ENCODE measurements around the gene PPP6R3. TPM values are rescaled to one million over a fixed set of nuclear protein-coding genes. Genes with fewer than 3 reads are reported as not detected.

The PPP6R3 gene
- total and polyA plus RNA-seq, 2 of the 13 experiments (the other 11 are each of a cell fraction or from before 2014, with no cell fraction given): 41.2 to 83.4 TPM

GRCh38 chr11:68497761-68498160, 37.2 kb downstream of the PPP6R3 start (continued):
- TF ChIP-seq ZBTB40 (IDR thresholded peaks at IDR 0.05) (no peak), ZBTB40 (CRISPR knock-in tag; IDR thresholded peaks at IDR 0.05) (no peak), ZNF317 (CRISPR knock-in tag; IDR thresholded peaks at IDR 0.05) (no peak), ZNF691 (CRISPR knock-in tag; IDR thresholded peaks at IDR 0.05; ENCODE audit: borderline replicate concordance, low read depth) (no peak), MIXL1 (CRISPR knock-in tag; IDR thresholded peaks at IDR 0.05) (no peak), SETDB1 (CRISPR knock-in tag; IDR thresholded peaks at IDR 0.05; ENCODE audit: borderline replicate concordance) (no peak), MEIS2 (CRISPR knock-in tag; IDR thresholded peaks at IDR 0.05) (no peak), CBX5 (CRISPR knock-in tag; IDR thresholded peaks at IDR 0.05; ENCODE audit: borderline replicate concordance) (no peak), ZNF335 (CRISPR knock-in tag; IDR thresholded peaks at IDR 0.05) (no peak), ZNF614 (CRISPR knock-in tag; IDR thresholded peaks at IDR 0.05; ENCODE audit: borderline replicate concordance) (no peak), TBP (CRISPR knock-in tag; IDR thresholded peaks at IDR 0.05) (no peak), KAT2B (IDR thresholded peaks at IDR 0.05; ENCODE audit: borderline replicate concordance, low read depth, low read length) (no peak), ZNF7 (CRISPR knock-in tag; IDR thresholded peaks at IDR 0.05) (no peak), PRDM10 (CRISPR knock-in tag; IDR thresholded peaks at IDR 0.05; ENCODE audit: low read depth) (no peak)
